ENCODE results near the gene BACE2.

BACE2 gene

DNA sequence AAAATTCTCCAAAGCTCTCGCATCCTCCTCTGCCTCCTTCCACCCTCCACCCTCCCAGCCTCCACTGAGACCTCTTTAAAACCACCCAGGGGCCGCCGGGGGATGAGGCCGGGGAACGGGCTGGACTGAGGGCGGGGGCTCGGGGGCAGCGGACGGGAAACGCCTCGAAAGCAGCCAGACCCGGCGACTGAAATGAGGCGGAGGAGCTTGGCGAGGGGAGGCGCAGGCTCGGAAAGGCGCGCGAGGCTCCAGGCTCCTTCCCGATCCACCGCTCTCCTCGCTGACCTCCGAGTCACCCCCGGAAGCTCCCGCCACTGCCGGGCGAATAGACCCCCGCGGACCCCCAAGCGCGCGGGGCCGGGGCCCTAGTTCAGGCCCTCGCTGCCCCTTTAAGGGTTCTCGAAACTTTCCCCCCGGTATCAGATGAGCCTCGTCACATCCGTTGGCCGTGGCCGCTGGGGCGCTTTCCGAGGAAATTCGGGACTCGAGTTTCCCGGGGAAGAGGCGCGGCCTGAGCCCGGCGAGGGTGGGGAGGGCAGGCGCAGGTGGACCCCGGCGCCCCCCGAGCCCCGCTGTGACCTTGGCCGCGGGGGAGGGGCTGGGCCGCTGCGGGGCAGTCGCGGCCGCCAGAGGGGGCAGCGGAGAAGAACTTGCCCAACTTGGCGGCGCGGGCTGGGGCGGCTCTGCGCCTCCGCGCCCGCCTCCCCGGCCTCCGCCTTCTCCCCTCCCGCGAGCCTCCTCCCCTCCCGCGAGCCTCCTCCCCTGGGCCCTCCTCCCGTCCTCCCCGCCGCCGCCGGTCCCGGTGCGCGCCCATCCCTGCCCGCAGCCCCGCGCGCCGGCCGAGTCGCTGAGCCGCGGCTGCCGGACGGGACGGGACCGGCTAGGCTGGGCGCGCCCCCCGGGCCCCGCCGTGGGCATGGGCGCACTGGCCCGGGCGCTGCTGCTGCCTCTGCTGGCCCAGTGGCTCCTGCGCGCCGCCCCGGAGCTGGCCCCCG is at the start of gene BACE2:
Gene BACE2 (plus strand): TSS at position 813 of the 995 bp plus-strand sequence. CDS start 104 bp downstream, at position 917.
- DNase-seq (ENCODE audit: insufficient read length, low spot score) (no peak), FAIRE-seq (no peak)

DNA sequence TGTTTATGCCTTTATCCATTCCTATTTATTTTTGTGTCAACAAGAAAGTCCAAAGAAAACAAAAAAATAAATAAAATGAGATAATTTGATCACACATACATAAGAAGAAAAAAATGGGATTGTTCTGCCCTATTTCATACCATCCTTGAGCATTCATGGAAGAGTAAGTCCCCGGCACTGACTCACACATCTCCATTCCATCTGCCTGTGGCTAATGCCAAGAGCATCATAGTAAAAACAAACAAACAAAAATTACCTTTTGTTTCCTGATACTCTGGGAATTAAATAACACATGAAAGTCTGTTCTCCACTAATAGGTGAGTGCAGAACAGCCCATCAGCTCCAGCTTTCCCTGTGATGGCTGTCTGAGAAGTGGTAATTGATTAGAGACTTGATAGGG is 48.1 kb upstream of the BACE2 start:
- DNase-seq (ENCODE audit: insufficient read length, low spot score) (no peak), FAIRE-seq (no peak)

GRCh38 chr21:41120997-41121396 is 47.0 kb upstream of the BACE2 start:
- DNase-seq (ENCODE audit: insufficient read length, low spot score) (no peak), FAIRE-seq (no peak)

GRCh38 chr21:41121785-41122415 is 46.1 kb upstream of the BACE2 start:
- no peak for FAIRE-seq

DNA sequence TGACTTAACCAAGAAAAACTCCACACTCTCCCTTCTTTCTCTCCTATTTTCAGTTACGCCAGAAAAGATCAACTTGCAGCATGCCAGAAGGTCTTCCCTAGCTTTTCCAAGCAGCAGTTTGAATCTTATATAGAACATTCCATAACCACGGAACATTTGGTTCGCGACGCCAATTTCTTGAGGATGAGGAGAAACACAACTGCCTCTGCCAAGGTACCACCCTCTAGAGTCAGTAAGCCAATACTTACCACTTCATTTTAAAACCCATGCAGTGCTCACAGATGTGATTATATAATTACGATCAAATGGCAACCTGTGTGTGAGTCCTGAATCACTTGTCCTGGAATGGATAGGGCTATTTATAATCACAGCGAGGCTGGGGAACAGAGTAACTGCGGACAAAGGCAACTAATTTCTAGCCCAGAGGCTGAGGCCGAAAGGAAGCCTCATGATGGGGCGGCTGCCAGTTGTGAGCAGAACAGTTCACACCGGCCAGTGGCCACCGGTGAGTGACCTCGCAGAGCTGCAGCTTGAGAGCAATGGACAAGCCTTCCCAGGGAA is 43.2 kb upstream of the BACE2 start:
- no peak for FAIRE-seq
- DNase-seq (ENCODE audit: insufficient read length, low spot score): no peak

More at GRCh38 chr21:41121785-41122415, 46.1 kb upstream of the BACE2 start:
- DNase-seq (ENCODE audit: insufficient read length, low spot score): peak; percentile 25

GRCh38 chr21:41128981-41129380 is 39.0 kb upstream of the BACE2 start:
- FAIRE-seq (no peak), DNase-seq (ENCODE audit: insufficient read length, low spot score) (no peak)

GRCh38 chr21:41130883-41131282 is 37.1 kb upstream of the BACE2 start:
- DNase-seq (ENCODE audit: insufficient read length, low spot score): no peak
- no peak for FAIRE-seq

DNA sequence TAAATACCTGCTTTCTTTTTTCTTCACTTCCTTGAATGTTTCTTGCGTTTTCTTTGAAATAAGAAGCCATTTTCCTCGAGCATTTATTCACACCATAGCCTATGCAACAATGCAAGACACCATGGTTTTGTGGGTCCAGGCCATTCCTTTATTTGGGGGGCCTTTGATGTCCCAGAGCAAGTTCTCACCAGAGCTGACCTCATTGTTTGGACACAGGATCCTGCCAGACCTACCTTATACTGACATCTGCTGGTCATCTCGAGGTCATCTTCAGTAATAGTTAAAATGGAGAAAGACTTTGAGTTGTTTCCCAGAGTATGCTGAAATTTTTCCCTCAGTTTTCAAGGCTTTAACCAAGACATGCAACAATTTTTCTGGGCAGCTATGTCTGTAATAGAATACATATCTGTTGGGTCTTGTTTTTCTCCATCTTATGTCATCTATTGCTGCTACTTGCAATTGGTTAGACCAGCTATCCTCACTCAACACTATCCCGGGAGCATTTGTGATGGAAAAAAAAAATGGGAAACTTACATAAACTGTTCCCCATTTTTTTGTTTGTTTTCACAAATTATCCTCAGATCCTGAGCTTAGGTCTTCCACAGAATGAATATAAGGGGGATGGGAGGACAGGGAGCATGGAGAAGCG is 34.0 kb upstream of the BACE2 start:
- FAIRE-seq (no peak), DNase-seq (ENCODE audit: insufficient read length, low spot score) (peak; percentile 28)

DNA sequence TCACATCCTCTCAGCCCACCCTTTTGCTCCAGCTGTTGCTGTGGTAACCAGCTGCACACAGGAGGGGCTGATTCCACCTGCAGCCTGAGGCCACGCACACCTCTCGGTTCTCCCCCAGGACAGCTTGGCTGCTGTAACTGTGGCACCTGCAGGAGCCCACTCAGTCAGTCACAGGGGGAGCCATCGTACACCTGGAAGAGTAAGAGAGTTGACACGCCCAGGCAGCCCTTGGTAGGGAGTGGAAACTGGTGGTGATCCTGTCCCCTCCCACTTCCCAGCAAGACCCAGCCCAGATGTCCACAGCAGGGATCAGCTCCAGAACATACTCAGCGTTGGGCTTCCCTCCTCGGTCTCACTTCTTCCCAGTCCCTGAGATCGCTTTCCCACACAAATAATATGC is 32.2 kb upstream of the BACE2 start:
- FAIRE-seq (no peak), DNase-seq (ENCODE audit: insufficient read length, low spot score) (no peak)

DNA sequence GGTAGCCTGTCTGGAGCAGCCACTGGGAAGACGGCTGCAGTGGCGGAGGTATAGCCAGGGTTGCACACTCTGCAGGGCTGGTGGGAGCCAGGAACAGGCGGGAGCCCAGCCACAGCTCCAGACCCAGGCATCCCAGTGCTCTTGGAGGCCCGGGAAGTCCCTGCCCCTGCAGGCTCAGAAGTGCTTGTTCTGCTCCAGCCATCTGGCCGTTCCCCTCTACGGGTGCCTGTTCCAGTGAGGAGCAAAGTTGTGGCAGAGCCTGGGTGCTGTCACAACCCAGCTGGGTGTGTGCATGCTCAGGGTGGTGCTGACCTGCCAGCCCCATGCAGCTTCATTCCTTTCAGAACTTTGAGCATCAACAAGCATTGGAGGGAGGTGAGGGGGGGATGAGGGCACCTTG is 31.7 kb upstream of the BACE2 start:
- no peak for FAIRE-seq
- DNase-seq (ENCODE audit: insufficient read length, low spot score): no peak

GRCh38 chr21:41137401-41137800 is 30.6 kb upstream of the BACE2 start:
- DNase-seq (ENCODE audit: insufficient read length, low spot score): no peak
- FAIRE-seq: no peak

DNA sequence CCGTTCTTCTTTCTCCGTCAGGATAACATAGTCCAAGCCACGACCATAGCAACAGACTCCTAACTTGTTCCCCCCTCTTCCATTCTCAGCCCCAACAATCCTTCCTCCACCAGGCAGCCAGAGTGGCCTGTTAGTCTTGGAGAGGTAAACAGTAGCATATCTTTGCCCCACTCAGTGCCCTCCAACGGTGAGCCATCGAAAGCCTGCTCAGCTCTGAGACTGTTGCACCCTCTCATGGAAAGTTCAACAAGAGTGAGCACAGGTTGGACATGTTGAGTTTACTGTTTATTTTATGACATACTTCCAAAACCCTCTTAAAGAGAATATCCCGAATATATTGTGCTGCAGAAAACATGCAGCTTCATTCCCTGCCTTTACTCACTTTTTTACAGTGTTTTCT is 30.1 kb upstream of the BACE2 start:
- no peak for FAIRE-seq
- no peak for DNase-seq (ENCODE audit: insufficient read length, low spot score)

DNA sequence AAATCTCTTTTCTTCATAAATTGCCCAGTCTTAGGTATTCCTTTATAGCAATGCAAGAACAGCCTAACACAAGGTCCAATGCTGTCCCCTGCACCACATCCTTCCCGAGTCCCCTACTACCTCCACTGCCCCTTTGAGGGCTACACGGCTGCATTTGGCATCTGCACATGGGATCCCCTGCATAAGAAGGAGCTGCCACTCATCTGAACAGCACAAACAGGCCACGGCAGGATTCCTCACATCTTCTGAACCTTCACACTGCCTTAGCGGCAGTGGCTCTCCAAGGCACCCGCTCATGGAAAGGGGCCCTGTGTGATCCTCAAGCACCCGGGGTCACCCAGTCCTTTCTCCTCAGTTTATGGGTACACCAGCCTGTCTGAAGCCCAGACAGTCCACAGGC is 29.2 kb upstream of the BACE2 start:
- no peak for FAIRE-seq
- DNase-seq (ENCODE audit: insufficient read length, low spot score): no peak

- FAIRE-seq: peak; percentile 77
Measured at GRCh38 chr21:41139275-41139674, 28.7 kb upstream of the BACE2 start.

GRCh38 chr21:41139951-41140350 is 28.0 kb upstream of the BACE2 start:
- no peak for DNase-seq (ENCODE audit: insufficient read length, low spot score)
- FAIRE-seq: no peak

More at GRCh38 chr21:41139275-41139674, 28.7 kb upstream of the BACE2 start:
- DNase-seq (ENCODE audit: insufficient read length, low spot score): no peak

- DNase-seq (ENCODE audit: insufficient read length, low spot score) (no peak), FAIRE-seq (no peak)
Measured at GRCh38 chr21:41141031-41141457, 26.9 kb upstream of the BACE2 start.

- DNase-seq (ENCODE audit: insufficient read length, low spot score) (no peak), FAIRE-seq (no peak)
Measured at GRCh38 chr21:41142051-41142795, 25.7 kb upstream of the BACE2 start.

DNA sequence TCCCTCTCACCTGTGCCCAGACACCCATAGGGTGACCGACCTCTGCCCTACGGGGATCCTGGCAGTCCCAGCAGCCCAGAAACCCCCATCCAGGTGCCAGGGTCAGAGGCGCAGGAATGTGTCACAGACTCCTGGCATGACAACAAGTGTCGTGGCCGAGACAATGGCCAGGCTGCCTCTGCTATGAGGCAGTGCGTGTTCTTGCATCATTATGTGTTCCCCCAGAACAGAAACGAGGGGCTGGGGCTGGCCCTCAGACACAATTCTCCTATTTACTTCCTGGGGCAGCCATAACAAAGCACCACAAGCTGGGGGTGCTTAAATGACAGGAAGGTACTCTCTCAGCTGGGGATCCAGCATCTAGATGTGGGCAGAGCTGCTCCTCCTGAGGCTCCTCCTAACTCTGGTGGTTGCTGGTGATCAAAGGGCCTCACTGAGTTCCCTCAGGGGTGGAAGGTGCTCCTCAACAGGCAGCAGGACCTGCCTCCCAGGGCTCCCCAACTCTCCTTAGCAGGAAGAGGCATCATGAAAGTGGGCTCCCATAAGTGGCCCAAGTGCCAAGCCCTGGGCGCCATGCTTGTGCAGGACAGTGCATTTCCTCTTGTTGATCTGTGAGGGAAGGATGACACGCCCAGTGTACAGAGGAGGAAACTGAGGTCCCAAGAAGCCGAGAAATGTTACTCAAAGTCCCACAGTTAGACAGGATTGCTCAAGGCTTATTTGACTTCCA is 24.2 kb upstream of the BACE2 start:
- no peak for DNase-seq (ENCODE audit: insufficient read length, low spot score)

DNA sequence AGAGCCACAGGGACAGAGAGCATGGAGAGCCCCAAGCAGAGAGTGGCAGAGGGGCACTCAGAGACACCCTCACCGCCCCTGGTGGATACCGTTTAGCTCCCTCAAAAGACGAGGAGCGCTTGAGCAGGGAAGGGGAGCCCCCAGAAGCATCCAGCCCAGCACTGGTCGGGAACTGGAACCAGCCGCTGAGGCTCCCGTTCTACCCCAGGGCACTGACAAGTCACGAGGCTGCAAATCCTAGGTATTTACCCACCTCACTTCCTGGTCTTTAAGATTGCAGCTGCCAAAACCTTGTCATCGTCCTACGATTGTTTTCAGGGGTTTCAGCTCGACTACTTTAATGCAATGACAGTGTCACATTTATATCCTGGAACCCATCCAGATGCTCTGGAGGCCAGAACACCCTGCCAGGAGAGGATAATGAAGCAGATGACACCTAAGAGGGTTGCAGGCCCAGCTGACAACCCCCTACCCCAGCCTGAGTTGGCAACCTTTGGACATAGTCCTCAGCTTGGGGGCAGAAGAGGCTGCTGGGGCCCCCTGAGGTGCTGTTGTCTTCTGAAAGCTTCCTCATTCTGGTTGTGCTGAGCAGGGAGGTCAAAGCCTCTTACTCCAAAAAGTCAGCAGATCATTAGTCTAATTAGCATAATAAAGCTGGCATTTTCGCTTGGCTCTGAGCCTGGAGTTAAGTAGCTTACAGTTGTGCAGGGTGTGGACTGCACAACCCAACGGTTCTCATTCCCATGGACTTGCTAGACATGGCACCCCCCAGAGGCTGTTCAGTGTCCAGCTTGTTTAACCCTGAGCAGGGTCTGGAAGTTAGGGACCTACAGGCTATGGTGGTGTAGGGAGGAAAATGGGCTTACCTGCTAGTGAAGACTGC is 20.6 kb upstream of the BACE2 start:
- FAIRE-seq (no peak), DNase-seq (ENCODE audit: insufficient read length, low spot score) (no peak)

More for the DNA sequence above, 24.2 kb upstream of the BACE2 start:
- no peak for FAIRE-seq
